K562 (cell line): ENCODE measurements around the gene DNASE1L1. TPM values are rescaled to one million over a fixed set of nuclear protein-coding genes. Genes with fewer than 3 reads are reported as not detected.

Experiments used
- CHD7 ChIP-seq: fragments of 200-600 bp; sonication (generic); IDR thresholded peaks from one replicate; pipeline ENCODE4 v1.6.1; 2012; ENCODE audit warnings: mild to moderate bottlenecking, low read depth, low read length, inconsistent platforms
- E2F8 ChIP-seq: fragments of 450-650 bp; IDR thresholded peaks from 2 replicates; pipeline ENCODE4 v1.7.1; 2018; ENCODE audit warnings: mild to moderate bottlenecking, low read depth; ENCODE audit not compliant: partially characterized antibody
- GABPB1 ChIP-seq: sonication (generic); formaldehyde crosslinking; IDR thresholded peaks from 2 replicates; pipeline ENCODE4 v1.8.0; 2022; ENCODE audit warnings: mild to moderate bottlenecking, missing genetic modification reagents
- MAZ ChIP-seq, 2 experiments: fragments of 450-650 bp in 1 of 2; sonication (generic) in 1 of 2; formaldehyde crosslinking; IDR thresholded peaks in 1 of 2; conservative IDR thresholded peaks in 1 of 2; 2 replicates each; pipeline versions ENCODE4 v1.4.0 to v1.5.0; 2020; ENCODE audit warnings: mild to moderate bottlenecking in 1 of 2, missing genetic modification reagents in 1 of 2
- MLLT1 ChIP-seq, 2 experiments: fragments of 450-650 bp; IDR thresholded peaks; 2 replicates each; pipeline ENCODE4 v1.6.1; 2016
- NFIC ChIP-seq: fragments of 450-650 bp; IDR thresholded peaks from 2 replicates; pipeline ENCODE4 v1.6.1; 2017; ENCODE audit warnings: mild to moderate bottlenecking, inconsistent platforms
- SIX5 ChIP-seq, 2 experiments: IDR thresholded peaks; 2 replicates each; pipeline ENCODE4 v1.6.1; 2011; ENCODE audit warnings: low read length in 2 of 2, borderline replicate concordance in 1 of 2, low read depth in 1 of 2, mild to moderate bottlenecking in 1 of 2, moderate library complexity in 1 of 2; ENCODE audit not compliant: insufficient read depth in 1 of 2
- SMC3 ChIP-seq: conservative IDR thresholded peaks from 2 replicates; pipeline ENCODE4 v1.6.1; 2011; ENCODE audit warnings: low read depth, low read length, improper control_type of control experiment; ENCODE audit not compliant: insufficient read depth
- STAT5A ChIP-seq: IDR thresholded peaks from 2 replicates; pipeline ENCODE4 v1.6.1; 2012; ENCODE audit warnings: low read length, inconsistent platforms, borderline replicate concordance
- U2AF2 ChIP-seq: fragments of 200-400 bp; formaldehyde crosslinking; optimal IDR thresholded peaks from 2 replicates; pipeline ENCODE3; 2017; ENCODE audit warnings: low read depth, mild to moderate bottlenecking, low read length
- ZNF197 ChIP-seq: fragments of 200-800 bp; sonication (Bioruptor generic); IDR thresholded peaks from 2 replicates; pipeline ENCODE4 v1.6.1; 2016; ENCODE audit warnings: low read depth, missing genetic modification characterization, missing compliant biosample characterization
- polyA plus RNA-seq, 8 experiments: library from polyadenylated mRNA; depleted of rRNA in 4 of 8; stranded (reverse) in 5 of 8; unstranded in 3 of 8; fragments of >200 nt; fragmentation: Nextera tagmentation in 2 of 8; fragmentation: Illumina TruSeq in 1 of 8; extraction: Ambion mirVana in 2 of 8; extraction: Trizol in 1 of 8; gene quantifications; 2 replicates each; pipeline versions ENCODE4 v1.2.1 to v1.2.3, GENCODE V29; 2011 to 2014; ENCODE audit warnings: inconsistent platforms in 1 of 8, missing spikeins in 1 of 8
- total RNA-seq, 7 experiments: library from RNA; depleted of rRNA in 6 of 7; stranded (reverse); fragments of >200 nt in 6 of 7; fragmentation: Illumina TruSeq in 2 of 7; extraction: Trizol in 2 of 7; gene quantifications; 2 replicates each; pipeline versions ENCODE4 v1.2.1 to v1.2.3, GENCODE V29; 2011 to 2021; ENCODE audit warnings: low replicate concordance in 1 of 7

The DNASE1L1 gene
- total and polyA plus RNA-seq, 9 of the 15 experiments (the other 6 are each of a cell fraction or from before 2014, with no cell fraction given), result 0.73 to 12.6 (median 7.9) TPM

- TF ChIP-seq CHD7 (no peak), SMC3 (no peak), STAT5A (no peak), NFIC (no peak), SIX5 (IDR thresholded peaks at IDR 0.05; ENCODE audit: borderline replicate concordance in 1 of 2, insufficient read depth in 1 of 2, low read depth in 1 of 2, low read length in 2 of 2) (no peak), ZNF197 (0 out of 2 replicates have a peak, but pooled peaks have one; percentile 52), MLLT1 (IDR thresholded peaks at IDR 0.05) (no peak), MAZ (CRISPR knock-in tag; conservative IDR thresholded peaks at IDR 0.05 in 1 of 2, IDR thresholded peaks at IDR 0.05 in 1 of 2) (peak in 1 of 2 experiments; percentile 44; a peak in 1 of 4 replicates), U2AF2 (no peak), GABPB1 (CRISPR knock-in tag) (no peak), E2F8 (no peak)
These were observed 48.5 kb upstream of the DNASE1L1 start (continued) for GRCh38 chrX:154457491-154458115.
